SK-N-MC (cell line): ENCODE data around the gene RMND5A.
"Not testable (repeated sequence)": the region's sequence is repeated elsewhere in the genome, so short reads cannot be mapped to it uniquely, and the experiment has no call there.

Source experiments
- EZH2 ChIP-seq: fragments of 200-600 bp; sonication (generic); IDR thresholded peaks from one replicate; pipeline ENCODE4 v1.6.1; 2017; ENCODE audit warnings: antibody characterized with exemption
- POLR2AphosphoS5 ChIP-seq: IDR thresholded peaks from 2 replicates; pipeline ENCODE4 v1.6.1; 2012; ENCODE audit warnings: mild to moderate bottlenecking, low read depth, low read length, borderline replicate concordance

- not testable (repeated sequence) for TF ChIP-seq POLR2AphosphoS5, EZH2
Observed at GRCh38 chr2:86739485-86739884, 19.4 kb downstream of the RMND5A start.
